Measurements from ENCODE around the gene SUSD2.

- TF ChIP-seq CTCF (IDR thresholded peaks at IDR 0.05) (no peak), ZFX (IDR thresholded peaks at IDR 0.05; ENCODE audit: borderline replicate concordance) (no peak)
Measured at GRCh38 chr22:24138649-24139420, 42.5 kb upstream of the SUSD2 start.
